Motor neuron (in vitro differentiated cells): ENCODE measurements around the gene MATN3. TPM values are rescaled to one million over a fixed set of nuclear protein-coding genes. Genes with fewer than 3 reads are reported as not detected.
"Not testable (repeated sequence)": the region's sequence is repeated elsewhere in the genome, so short reads cannot be mapped to it uniquely, and the experiment has no call there.

Experiments used
- ATAC-seq, 8 experiments: fragments of 200-7000 bp; cut with Tn5 transposase; replicated peaks in 6 of 8; 2 replicates each; pipeline ENCODE4 v1.8.0; 2021; ENCODE audit warnings: mild to moderate bottlenecking in 8 of 8, moderate library complexity in 8 of 8
- H3K27ac ChIP-seq, 2 donors: fragments of 250-450 bp; sonication (Bioruptor Pico); 2 replicates each; pipeline ENCODE4 v1.9.0; 2021; ENCODE audit warnings: antibody characterized with exemption in 2 of 2, mild to moderate bottlenecking in 2 of 2, moderate library complexity in 1 of 2
- H3K4me1 ChIP-seq, 2 donors: fragments of 250-450 bp; sonication (Bioruptor Pico); replicated peaks in 1 of 2; 2 replicates each; pipeline ENCODE4 v1.6.1; 2021; ENCODE audit warnings: antibody characterized with exemption in 2 of 2, mild to moderate bottlenecking in 2 of 2, moderate library complexity in 1 of 2
- H3K4me3 ChIP-seq, 5 donors: fragments of 250-450 bp; sonication (Bioruptor Pico); 2 replicates each; pipeline ENCODE4 v1.9.0; 2021; ENCODE audit warnings: antibody characterized with exemption in 5 of 5, mild to moderate bottlenecking in 5 of 5, moderate library complexity in 4 of 5
- WGBS, 10 experiments: fragments of 450-650 bp; shearing (Covaris generic); methylation state at CpG; one replicate each; pipeline ENCODE4 v1.0.0; 2022; 5-methylcytosine and 5-hydroxymethylcytosine counted together
- in situ Hi-C, 9 experiments: fragments of 400-800 bp; cut with MboI; loops; one replicate each; pipeline ENCODE4 v1.15.0; 2021; ENCODE audit warnings: low sequenced_read_pairs in 9 of 9, low pct_unique_long_range_greater_than_20kb in 2 of 9; ENCODE audit not compliant: unreplicated experiment in 9 of 9
- total RNA-seq, 8 experiments: library from RNA; unstranded; fragments of 300-600 nt; gene quantifications; 2 replicates each; pipeline versions ENCODE4 v1.2.3 to v1.2.4, GENCODE V29; 2022

MATN3 gene
- total RNA-seq, 8 experiments from 2014 or later, result 0.14 to 3.4 (median 0.66) TPM

GRCh38 chr2:20050104-20050645, 37.7 kb upstream of the MATN3 start:
- 0 to 5% (median 2%) methylated on average over 3 to 10 of the region's 10 CpGs; no CpG with 5 or more reads in 1 of the 10 experiments for WGBS, 10 experiments
- Histone ChIP-seq H3K27ac (peak overlapping the region in 1 of 2 donors; percentile 97), H3K4me3 (peak overlapping the region; percentile 50 to 72 (median 65)), H3K4me1 (no peaks in the 10 kb centered on the region)
- in situ Hi-C loops, result no loop called here
- ATAC-seq, result no peak

- Histone ChIP-seq H3K27ac (peak overlapping the region; percentile 15 to 19), H3K4me1 (no peaks in the 10 kb centered on the region), H3K4me3 (peak overlapping the region; percentile 50 to 72 (median 65))
- in situ Hi-C loops, result no loop called here
- WGBS, 10 experiments, result 0 to 5% (median 0%) methylated on average over 2 to 4 of the region's 4 CpGs
- ATAC-seq, result peak in 2 of 8 experiments; percentile 0 to 1
Observed at GRCh38 chr2:20049637-20050036, 37.2 kb upstream of the MATN3 start.

GRCh38 chr2:20048488-20049448, 36.3 kb upstream of the MATN3 start:
- H3K27ac ChIP-seq, result no peak overlapping the region
- no peak for ATAC-seq
- H3K4me1 ChIP-seq, result peaks cover 0 to 2% of the 10 kb centered on the region in 2 donors
- peak overlapping the region; percentile 50 to 72 (median 65) for H3K4me3 ChIP-seq
- WGBS, 10 experiments, result 0 to 82% (median 50%) methylated on average over 2 to 6 of the region's 6 CpGs; no CpG with 5 or more reads in 1 of the 10 experiments
- in situ Hi-C loops, result no loop called here

GRCh38 chr2:20045712-20046292, 33.3 kb upstream of the MATN3 start:
- H3K4me3 ChIP-seq, in situ Hi-C loops, ATAC-seq, H3K27ac ChIP-seq, H3K4me1 ChIP-seq: not testable (repeated sequence)
- 0 to 78% (median 47%) methylated on average over 1 to 3 of the region's 4 CpGs; no CpG with 5 or more reads in 2 of the 10 experiments for WGBS, 10 experiments

GRCh38 chr2:20044778-20045177, 32.3 kb upstream of the MATN3 start:
- 84 to 100% (median 95%) methylated on average over 2 to 4 of the region's 4 CpGs; no CpG with 5 or more reads in 3 of the 10 experiments for WGBS, 10 experiments
- in situ Hi-C loops, result no loop called here
- peaks cover 0 to 2% of the 10 kb centered on the region in 2 donors for H3K4me1 ChIP-seq
- no peak overlapping the region for H3K27ac ChIP-seq
- ATAC-seq, result no peak
- H3K4me3 ChIP-seq, result no peak overlapping the region

- 40 to 100% (median 57%) methylated on average over 1 to 2 of the region's 2 CpGs; no CpG with 5 or more reads in 3 of the 10 experiments for WGBS, 10 experiments
- in situ Hi-C loops, result no loop called here
- H3K27ac ChIP-seq, result no peak overlapping the region
- ATAC-seq, result peak in 2 of 8 experiments; percentile 19 to 21
- H3K4me3 ChIP-seq, result no peak overlapping the region
- peaks cover 0 to 2% of the 10 kb centered on the region in 2 donors for H3K4me1 ChIP-seq
Observed at GRCh38 chr2:20042531-20042930, 30.1 kb upstream of the MATN3 start.

GRCh38 chr2:20040489-20041172, 28.2 kb upstream of the MATN3 start:
- Histone ChIP-seq H3K4me1 (peaks cover 0 to 2% of the 10 kb centered on the region in 2 donors), H3K27ac (no peak overlapping the region), H3K4me3 (no peak overlapping the region)
- in situ Hi-C loops, result no loop called here
- peak in 2 of 8 experiments; percentile 52 to 75 for ATAC-seq
- 65 to 100% (median 89%) methylated on average over 1 to 8 of the region's 8 CpGs; no CpG with 5 or more reads in 1 of the 10 experiments for WGBS, 10 experiments

GRCh38 chr2:20037660-20038059, 25.2 kb upstream of the MATN3 start:
- H3K4me1 ChIP-seq, result no peaks in the 10 kb centered on the region
- in situ Hi-C loops, result no loop called here
- 60 to 100% (median 91%) methylated on average over 1 to 2 of the region's 2 CpGs; no CpG with 5 or more reads in 1 of the 10 experiments for WGBS, 10 experiments
- H3K27ac ChIP-seq, result no peak overlapping the region
- H3K4me3 ChIP-seq, result no peak overlapping the region
- ATAC-seq, result no peak

GRCh38 chr2:20035955-20036666, 23.6 kb upstream of the MATN3 start:
- peak in 3 of 8 experiments; percentile 24 to 78 (median 49) for ATAC-seq
- in situ Hi-C loops, result no loop called here
- no peak overlapping the region for H3K4me3 ChIP-seq
- 0 to 100% (median 83%) methylated on average over 1 to 4 of the region's 4 CpGs; no CpG with 5 or more reads in 2 of the 10 experiments for WGBS, 10 experiments
- H3K27ac ChIP-seq, result no peak overlapping the region
- H3K4me1 ChIP-seq, result no peaks in the 10 kb centered on the region

- H3K4me1 ChIP-seq, result no peaks in the 10 kb centered on the region
- no peak for ATAC-seq
- no peak overlapping the region for H3K4me3 ChIP-seq
- 14 to 100% (median 57%) methylated on average over 1 to 2 of the region's 2 CpGs for WGBS, 10 experiments
- in situ Hi-C loops, result no loop called here
- no peak overlapping the region for H3K27ac ChIP-seq
Observed at GRCh38 chr2:20034821-20035220, 22.4 kb upstream of the MATN3 start.

- Histone ChIP-seq H3K4me3 (no peak overlapping the region), H3K4me1 (no peaks in the 10 kb centered on the region), H3K27ac (no peak overlapping the region)
- WGBS, 10 experiments, result 75 to 100% (median 86%) methylated on average over 1 to 4 of the region's 4 CpGs; no CpG with 5 or more reads in 4 of the 10 experiments
- in situ Hi-C loops, result no loop called here
- no peak for ATAC-seq
Observed at GRCh38 chr2:20034218-20034617, 21.8 kb upstream of the MATN3 start.

GRCh38 chr2:20033322-20033721, 20.9 kb upstream of the MATN3 start:
- in situ Hi-C loops, result no loop called here
- no peak for ATAC-seq
- 50 to 100% (median 100%) methylated on average over 1 to 2 of the region's 3 CpGs; no CpG with 5 or more reads in 4 of the 10 experiments for WGBS, 10 experiments

More at GRCh38 chr2:20033322-20033721, 20.9 kb upstream of the MATN3 start:
- H3K4me1 ChIP-seq, result no peaks in the 10 kb centered on the region
- H3K4me3 ChIP-seq, result no peak overlapping the region
- H3K27ac ChIP-seq, result no peak overlapping the region
